K562 (cell line): Measurements from ENCODE around the gene COPS6. TPM values are rescaled to one million over a fixed set of nuclear protein-coding genes. Genes with fewer than 3 reads are reported as not detected.
A peak's percentile ranks its signal among the peaks of the same experiment; 100 is the strongest.

ENCODE experiments used
- MECOM ChIP-seq: fragments of 250-450 bp; sonication (Bioruptor Pico); IDR thresholded peaks from 2 replicates; pipeline ENCODE4 v1.8.0; 2022; ENCODE audit warnings: inconsistent platforms
- RAD21 ChIP-seq, 2 experiments: fragments of 250-450 bp in 1 of 2; fragments of 450-650 bp in 1 of 2; sonication (Bioruptor Pico) in 1 of 2; formaldehyde crosslinking in 1 of 2; IDR thresholded peaks in 1 of 2; conservative IDR thresholded peaks in 1 of 2; 2 replicates each; pipeline versions ENCODE4 v1.4.0 to v1.8.0; 2020 to 2022; ENCODE audit warnings: mild to moderate bottlenecking in 2 of 2, moderate library complexity in 1 of 2
- RBM17 ChIP-seq: fragments of 200-400 bp; formaldehyde crosslinking; IDR thresholded peaks from 2 replicates; pipeline ENCODE4 v1.6.1; 2017; ENCODE audit warnings: low read depth, mild to moderate bottlenecking, low read length, borderline replicate concordance
- SRSF3 ChIP-seq: fragments of 200-400 bp; formaldehyde crosslinking; IDR thresholded peaks from 2 replicates; pipeline ENCODE4 v1.6.1; 2016; ENCODE audit warnings: mild to moderate bottlenecking, low read length, moderate library complexity; ENCODE audit not compliant: insufficient read depth
- TBL1XR1 ChIP-seq, 2 experiments: IDR thresholded peaks; 2 replicates each; pipeline ENCODE4 v1.6.1; 2012; ENCODE audit warnings: improper control_type of control experiment in 2 of 2, low read length in 2 of 2, mild to moderate bottlenecking in 1 of 2
- TRIM28 ChIP-seq: fragments of 450-650 bp; IDR thresholded peaks from 2 replicates; pipeline ENCODE4 v1.6.1; 2017
- polyA plus RNA-seq, 8 experiments: library from polyadenylated mRNA; depleted of rRNA in 4 of 8; stranded (reverse) in 5 of 8; unstranded in 3 of 8; fragments of >200 nt; fragmentation: Nextera tagmentation in 2 of 8; fragmentation: Illumina TruSeq in 1 of 8; extraction: Ambion mirVana in 2 of 8; extraction: Trizol in 1 of 8; gene quantifications; 2 replicates each; pipeline versions ENCODE4 v1.2.1 to v1.2.3, GENCODE V29; 2011 to 2014; ENCODE audit warnings: inconsistent platforms in 1 of 8, missing spikeins in 1 of 8
- total RNA-seq, 7 experiments: library from RNA; depleted of rRNA in 6 of 7; stranded (reverse); fragments of >200 nt in 6 of 7; fragmentation: Illumina TruSeq in 2 of 7; extraction: Trizol in 2 of 7; gene quantifications; 2 replicates each; pipeline versions ENCODE4 v1.2.1 to v1.2.3, GENCODE V29; 2011 to 2021; ENCODE audit warnings: low replicate concordance in 1 of 7
- TF ChIP-seq, protein P1 (sequence below), 2 experiments: fragments of 450-650 bp in 1 of 2; sonication (generic) in 1 of 2; formaldehyde crosslinking in 1 of 2; IDR thresholded peaks; 2 replicates each; pipeline versions ENCODE4 v1.7.1 to v1.9.0; 2016 to 2022; ENCODE audit warnings: inconsistent platforms in 1 of 2, mild to moderate bottlenecking in 1 of 2, missing genetic modification reagents in 1 of 2
- TF ChIP-seq, protein P2 (sequence below): sonication (generic); formaldehyde crosslinking; IDR thresholded peaks from 2 replicates; pipeline ENCODE4 v1.5.0; 2020; ENCODE audit warnings: missing genetic modification reagents
- TF ChIP-seq, protein P3 (sequence below): fragments of 200-800 bp; sonication (Bioruptor generic); IDR thresholded peaks from 2 replicates; pipeline ENCODE4 v1.6.1; 2017; ENCODE audit warnings: missing genetic modification characterization, missing compliant biosample characterization
- TF ChIP-seq, protein P4 (sequence below), 3 experiments: fragments of 200-800 bp in 1 of 3; sonication (Bioruptor generic) in 1 of 3; sonication (generic) in 1 of 3; formaldehyde crosslinking in 1 of 3; IDR thresholded peaks; 2 replicates each; pipeline versions ENCODE4 v1.6.1 to v1.8.0; 2016 to 2022; ENCODE audit warnings: mild to moderate bottlenecking in 2 of 3, missing compliant biosample characterization in 2 of 3, missing genetic modification characterization in 2 of 3, missing genetic modification reagents in 1 of 3
- TF ChIP-seq, protein P5 (sequence below): sonication (generic); formaldehyde crosslinking; IDR thresholded peaks from 2 replicates; pipeline ENCODE4 v1.9.0; 2022; ENCODE audit warnings: mild to moderate bottlenecking, missing genetic modification reagents

COPS6 gene
- total and polyA plus RNA-seq, 9 of the 15 experiments (the other 6 are each of a cell fraction or from before 2014, with no cell fraction given): 63.0 to 331 (median 168) TPM

DNA sequence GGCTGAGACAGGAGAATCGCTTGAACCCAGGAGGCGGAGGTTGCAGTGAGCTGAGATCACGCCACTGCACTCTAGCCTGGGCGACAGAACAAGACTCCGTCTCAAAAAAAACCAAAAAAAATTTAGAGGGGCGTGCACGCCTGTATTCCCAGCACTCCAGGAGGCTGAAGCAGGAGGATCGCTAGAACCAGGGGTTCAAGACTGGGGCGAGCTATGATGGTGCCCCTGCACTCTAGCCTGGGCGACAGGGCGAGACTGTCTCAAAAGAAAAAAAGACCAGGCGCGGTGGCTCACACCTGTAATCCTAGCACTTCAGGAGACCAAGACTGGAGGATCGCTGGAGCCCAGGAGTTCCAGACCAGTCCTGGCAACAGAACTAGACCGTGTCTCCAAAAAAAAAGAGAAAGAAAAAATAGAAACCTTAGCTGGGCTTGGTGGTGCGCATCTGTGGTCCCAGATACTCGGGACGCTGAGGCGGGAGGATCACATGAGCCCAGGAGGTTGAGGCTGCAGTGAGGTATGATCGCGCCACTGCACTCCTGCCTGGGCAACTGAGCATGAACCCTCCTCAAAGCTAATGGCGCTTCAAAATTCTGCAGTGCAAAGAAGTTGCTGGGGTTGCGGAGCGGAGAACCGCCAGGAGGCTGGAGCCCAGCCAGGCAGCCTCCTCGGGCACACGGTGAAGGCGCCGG is 37.6 kb downstream of the COPS6 start (continued):
- TF ChIP-seq, protein P1, sequence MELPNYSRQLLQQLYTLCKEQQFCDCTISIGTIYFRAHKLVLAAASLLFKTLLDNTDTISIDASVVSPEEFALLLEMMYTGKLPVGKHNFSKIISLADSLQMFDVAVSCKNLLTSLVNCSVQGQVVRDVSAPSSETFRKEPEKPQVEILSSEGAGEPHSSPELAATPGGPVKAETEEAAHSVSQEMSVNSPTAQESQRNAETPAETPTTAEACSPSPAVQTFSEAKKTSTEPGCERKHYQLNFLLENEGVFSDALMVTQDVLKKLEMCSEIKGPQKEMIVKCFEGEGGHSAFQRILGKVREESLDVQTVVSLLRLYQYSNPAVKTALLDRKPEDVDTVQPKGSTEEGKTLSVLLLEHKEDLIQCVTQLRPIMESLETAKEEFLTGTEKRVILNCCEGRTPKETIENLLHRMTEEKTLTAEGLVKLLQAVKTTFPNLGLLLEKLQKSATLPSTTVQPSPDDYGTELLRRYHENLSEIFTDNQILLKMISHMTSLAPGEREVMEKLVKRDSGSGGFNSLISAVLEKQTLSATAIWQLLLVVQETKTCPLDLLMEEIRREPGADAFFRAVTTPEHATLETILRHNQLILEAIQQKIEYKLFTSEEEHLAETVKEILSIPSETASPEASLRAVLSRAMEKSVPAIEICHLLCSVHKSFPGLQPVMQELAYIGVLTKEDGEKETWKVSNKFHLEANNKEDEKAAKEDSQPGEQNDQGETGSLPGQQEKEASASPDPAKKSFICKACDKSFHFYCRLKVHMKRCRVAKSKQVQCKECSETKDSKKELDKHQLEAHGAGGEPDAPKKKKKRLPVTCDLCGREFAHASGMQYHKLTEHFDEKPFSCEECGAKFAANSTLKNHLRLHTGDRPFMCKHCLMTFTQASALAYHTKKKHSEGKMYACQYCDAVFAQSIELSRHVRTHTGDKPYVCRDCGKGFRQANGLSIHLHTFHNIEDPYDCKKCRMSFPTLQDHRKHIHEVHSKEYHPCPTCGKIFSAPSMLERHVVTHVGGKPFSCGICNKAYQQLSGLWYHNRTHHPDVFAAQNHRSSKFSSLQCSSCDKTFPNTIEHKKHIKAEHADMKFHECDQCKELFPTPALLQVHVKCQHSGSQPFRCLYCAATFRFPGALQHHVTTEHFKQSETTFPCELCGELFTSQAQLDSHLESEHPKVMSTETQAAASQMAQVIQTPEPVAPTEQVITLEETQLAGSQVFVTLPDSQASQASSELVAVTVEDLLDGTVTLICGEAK (IDR thresholded peaks at IDR 0.05): 0 out of 2 replicates have a peak, but pooled peaks have one; percentile 7
- TF ChIP-seq, protein P1 (CRISPR knock-in tag; IDR thresholded peaks at IDR 0.05): no peak
- TF ChIP-seq MECOM (CRISPR knock-in tag) (peak; percentile 32; the same call in 1 of the 2 replicates), RBM17 (no peak), TBL1XR1 (IDR thresholded peaks at IDR 0.05; ENCODE audit: low read length in 2 of 2) (0 out of 4 replicates have a peak, but pooled peaks have one; percentile 22 to 52), RAD21 (CRISPR knock-in tag; conservative IDR thresholded peaks at IDR 0.05 in 1 of 2, IDR thresholded peaks at IDR 0.05 in 1 of 2) (peak; percentile 7 to 13; a peak in 1 of 4 replicates), TRIM28 (peak; percentile 13; the same call in 1 of the 2 replicates), SRSF3 (no peak)
- TF ChIP-seq, protein P2, sequence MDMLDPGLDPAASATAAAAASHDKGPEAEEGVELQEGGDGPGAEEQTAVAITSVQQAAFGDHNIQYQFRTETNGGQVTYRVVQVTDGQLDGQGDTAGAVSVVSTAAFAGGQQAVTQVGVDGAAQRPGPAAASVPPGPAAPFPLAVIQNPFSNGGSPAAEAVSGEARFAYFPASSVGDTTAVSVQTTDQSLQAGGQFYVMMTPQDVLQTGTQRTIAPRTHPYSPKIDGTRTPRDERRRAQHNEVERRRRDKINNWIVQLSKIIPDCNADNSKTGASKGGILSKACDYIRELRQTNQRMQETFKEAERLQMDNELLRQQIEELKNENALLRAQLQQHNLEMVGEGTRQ (CRISPR knock-in tag): peak; percentile 48; the same call in 1 of the 2 replicates
- TF ChIP-seq, protein P3, sequence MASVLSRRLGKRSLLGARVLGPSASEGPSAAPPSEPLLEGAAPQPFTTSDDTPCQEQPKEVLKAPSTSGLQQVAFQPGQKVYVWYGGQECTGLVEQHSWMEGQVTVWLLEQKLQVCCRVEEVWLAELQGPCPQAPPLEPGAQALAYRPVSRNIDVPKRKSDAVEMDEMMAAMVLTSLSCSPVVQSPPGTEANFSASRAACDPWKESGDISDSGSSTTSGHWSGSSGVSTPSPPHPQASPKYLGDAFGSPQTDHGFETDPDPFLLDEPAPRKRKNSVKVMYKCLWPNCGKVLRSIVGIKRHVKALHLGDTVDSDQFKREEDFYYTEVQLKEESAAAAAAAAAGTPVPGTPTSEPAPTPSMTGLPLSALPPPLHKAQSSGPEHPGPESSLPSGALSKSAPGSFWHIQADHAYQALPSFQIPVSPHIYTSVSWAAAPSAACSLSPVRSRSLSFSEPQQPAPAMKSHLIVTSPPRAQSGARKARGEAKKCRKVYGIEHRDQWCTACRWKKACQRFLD (CRISPR knock-in tag): 0 out of 2 replicates have a peak, but pooled peaks have one; percentile 74
- TF ChIP-seq, protein P4, sequence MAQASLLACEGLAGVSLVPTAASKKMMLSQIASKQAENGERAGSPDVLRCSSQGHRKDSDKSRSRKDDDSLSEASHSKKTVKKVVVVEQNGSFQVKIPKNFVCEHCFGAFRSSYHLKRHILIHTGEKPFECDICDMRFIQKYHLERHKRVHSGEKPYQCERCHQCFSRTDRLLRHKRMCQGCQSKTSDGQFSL (CRISPR knock-in tag; IDR thresholded peaks at IDR 0.05): 0 out of 2 replicates have a peak, but pooled peaks have one; percentile 33
- TF ChIP-seq, protein P4 (tag; IDR thresholded peaks at IDR 0.05): no peak
- TF ChIP-seq, protein P5, sequence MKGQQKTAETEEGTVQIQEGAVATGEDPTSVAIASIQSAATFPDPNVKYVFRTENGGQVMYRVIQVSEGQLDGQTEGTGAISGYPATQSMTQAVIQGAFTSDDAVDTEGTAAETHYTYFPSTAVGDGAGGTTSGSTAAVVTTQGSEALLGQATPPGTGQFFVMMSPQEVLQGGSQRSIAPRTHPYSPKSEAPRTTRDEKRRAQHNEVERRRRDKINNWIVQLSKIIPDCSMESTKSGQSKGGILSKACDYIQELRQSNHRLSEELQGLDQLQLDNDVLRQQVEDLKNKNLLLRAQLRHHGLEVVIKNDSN (CRISPR knock-in tag): peak; percentile 55; the same call in 1 of the 2 replicates
